ENCODE results near the gene MAGI2.

Gene MAGI2

GRCh38 chr7:78179211-78179610 is 1274.3 kb downstream of the MAGI2 start:
- Histone ChIP-seq H3K27ac (ENCODE audit: low read depth, low read length) (no peak overlapping the region), H3K9me3 (ENCODE audit: control insufficient read depth in 5 of 5, low read length in 5 of 5) (no peaks in the 10 kb centered on the region), H3K4me3 (ENCODE audit: low read depth in 1 of 5, low read length in 5 of 5) (no peak overlapping the region), H3K27me3 (ENCODE audit: control insufficient read depth in 5 of 5, insufficient read depth in 4 of 5, low read length in 5 of 5) (no peaks in the 10 kb centered on the region), H3K9ac (ENCODE audit: low read length in 5 of 5) (no peak overlapping the region), H3K4me1 (ENCODE audit: control insufficient read depth in 5 of 5, insufficient read depth in 5 of 5, low read length in 5 of 5) (peaks cover 0 to 10% (median 6%) of the 10 kb centered on the region in 5 donors), H3K36me3 (ENCODE audit: control insufficient read depth in 5 of 5, insufficient read depth in 5 of 5, low read length in 5 of 5) (no peaks in the 10 kb centered on the region)

DNA sequence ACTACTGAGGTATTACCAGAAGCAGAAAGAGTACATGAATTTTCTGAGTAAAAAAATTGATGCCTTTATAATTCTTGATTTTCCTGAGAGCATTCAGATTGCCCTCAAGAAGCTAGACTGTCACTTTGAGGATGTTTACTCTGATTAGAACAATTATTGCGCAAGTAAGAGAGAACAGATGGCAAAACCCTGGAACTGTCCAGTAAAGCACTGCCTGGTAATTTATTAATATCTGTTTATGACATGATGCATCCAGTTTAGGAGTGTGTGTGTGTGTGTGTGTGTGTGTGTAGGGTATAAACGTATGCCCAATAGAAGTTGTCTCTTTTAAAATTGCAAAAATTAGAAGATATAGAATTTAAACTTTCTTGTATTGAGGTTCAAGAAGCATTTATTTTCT is 1275.1 kb downstream of the MAGI2 start:
- Histone ChIP-seq H3K9me3 (ENCODE audit: control insufficient read depth in 5 of 5, low read length in 5 of 5) (no peaks in the 10 kb centered on the region), H3K36me3 (ENCODE audit: control insufficient read depth in 5 of 5, insufficient read depth in 5 of 5, low read length in 5 of 5) (no peaks in the 10 kb centered on the region), H3K4me1 (ENCODE audit: control insufficient read depth in 5 of 5, insufficient read depth in 5 of 5, low read length in 5 of 5) (peaks cover 0 to 10% (median 6%) of the 10 kb centered on the region in 5 donors), H3K9ac (ENCODE audit: low read length in 5 of 5) (no peak overlapping the region), H3K27me3 (ENCODE audit: control insufficient read depth in 5 of 5, insufficient read depth in 4 of 5, low read length in 5 of 5) (no peaks in the 10 kb centered on the region), H3K4me3 (ENCODE audit: low read depth in 1 of 5, low read length in 5 of 5) (no peak overlapping the region), H3K27ac (ENCODE audit: low read depth, low read length) (no peak overlapping the region)

- H3K4me3 ChIP-seq (ENCODE audit: low read depth in 1 of 5, low read length in 5 of 5): no peak overlapping the region
- H3K27me3 ChIP-seq (ENCODE audit: control insufficient read depth in 5 of 5, insufficient read depth in 4 of 5, low read length in 5 of 5): no peaks in the 10 kb centered on the region
- H3K27ac ChIP-seq (ENCODE audit: low read depth, low read length): no peak overlapping the region
- H3K36me3 ChIP-seq (ENCODE audit: control insufficient read depth in 5 of 5, insufficient read depth in 5 of 5, low read length in 5 of 5): no peaks in the 10 kb centered on the region
- peaks cover 0 to 10% (median 6%) of the 10 kb centered on the region in 5 donors for H3K4me1 ChIP-seq (ENCODE audit: control insufficient read depth in 5 of 5, insufficient read depth in 5 of 5, low read length in 5 of 5)
- no peak overlapping the region for H3K9ac ChIP-seq (ENCODE audit: low read length in 5 of 5)
- H3K9me3 ChIP-seq (ENCODE audit: control insufficient read depth in 5 of 5, low read length in 5 of 5): no peaks in the 10 kb centered on the region
Observed at GRCh38 chr7:78176171-78176570, 1277.3 kb downstream of the MAGI2 start.

DNA sequence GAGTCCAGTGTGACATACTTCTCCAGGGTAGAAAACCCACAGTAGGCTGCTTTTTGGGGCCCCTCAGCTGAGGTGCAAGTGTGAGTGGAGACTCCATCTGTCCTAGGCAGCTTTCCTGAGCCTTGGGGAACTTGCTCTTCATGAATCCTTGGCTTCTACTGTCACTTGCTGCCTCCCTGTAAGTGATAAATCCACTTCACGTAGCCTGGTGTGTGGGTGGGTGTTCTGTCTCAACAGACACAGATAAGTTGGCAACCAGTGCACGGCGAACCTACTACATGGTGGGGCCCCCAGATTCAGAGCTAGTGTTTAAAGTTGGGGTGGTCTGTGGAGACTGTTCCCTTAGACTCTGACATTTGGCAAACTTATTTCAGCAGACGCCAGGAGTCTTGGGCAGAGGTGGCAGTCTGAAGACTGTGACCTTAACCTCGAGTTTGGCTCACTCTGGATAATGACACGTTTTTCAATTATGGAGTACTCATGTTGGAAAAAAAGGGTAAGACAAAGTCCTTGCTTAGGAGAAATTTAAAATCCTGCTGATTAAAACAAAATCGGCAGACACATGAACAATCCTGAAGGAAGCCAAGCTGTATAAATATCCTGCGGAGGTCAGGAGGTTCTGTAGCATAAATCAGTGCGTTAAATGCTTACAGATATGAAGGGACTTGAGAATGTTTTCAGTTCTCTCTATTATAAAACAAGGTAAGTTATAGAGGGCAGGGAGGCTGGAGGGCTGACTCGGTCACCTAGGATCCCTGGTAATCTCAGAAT is 1278.0 kb downstream of the MAGI2 start:
- Histone ChIP-seq H3K36me3 (ENCODE audit: control insufficient read depth in 5 of 5, insufficient read depth in 5 of 5, low read length in 5 of 5) (no peaks in the 10 kb centered on the region), H3K27ac (ENCODE audit: low read depth, low read length) (no peak overlapping the region), H3K4me1 (ENCODE audit: control insufficient read depth in 5 of 5, insufficient read depth in 5 of 5, low read length in 5 of 5) (peaks cover 0 to 10% (median 6%) of the 10 kb centered on the region in 5 donors), H3K9me3 (ENCODE audit: control insufficient read depth in 5 of 5, low read length in 5 of 5) (no peaks in the 10 kb centered on the region), H3K9ac (ENCODE audit: low read length in 5 of 5) (no peak overlapping the region), H3K4me3 (ENCODE audit: low read depth in 1 of 5, low read length in 5 of 5) (no peak overlapping the region), H3K27me3 (ENCODE audit: control insufficient read depth in 5 of 5, insufficient read depth in 4 of 5, low read length in 5 of 5) (no peaks in the 10 kb centered on the region)

DNA sequence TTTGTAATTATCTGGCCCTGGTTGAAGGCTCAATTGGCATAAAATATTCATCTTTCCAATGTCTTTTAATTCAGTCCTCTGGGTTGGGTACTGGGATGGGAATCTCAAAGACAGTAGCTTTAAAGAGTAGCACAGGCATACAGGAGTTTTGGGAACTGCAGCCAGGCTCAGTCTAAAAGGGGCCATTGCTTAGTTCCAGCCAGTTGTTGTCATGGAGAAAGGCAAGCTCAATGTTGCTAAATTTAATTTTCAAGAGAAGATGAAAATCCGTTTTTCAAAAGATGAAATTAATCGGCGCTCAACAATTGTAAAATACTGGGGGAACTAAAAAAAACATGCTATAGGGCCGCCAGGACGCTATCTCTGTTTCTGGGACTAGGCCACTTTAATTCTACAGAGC is 1279.8 kb downstream of the MAGI2 start:
- no peak overlapping the region for H3K9ac ChIP-seq (ENCODE audit: low read length in 5 of 5)
- H3K9me3 ChIP-seq (ENCODE audit: control insufficient read depth in 5 of 5, low read length in 5 of 5): no peaks in the 10 kb centered on the region
- no peaks in the 10 kb centered on the region for H3K36me3 ChIP-seq (ENCODE audit: control insufficient read depth in 5 of 5, insufficient read depth in 5 of 5, low read length in 5 of 5)
- peaks cover 0 to 10% (median 6%) of the 10 kb centered on the region in 5 donors for H3K4me1 ChIP-seq (ENCODE audit: control insufficient read depth in 5 of 5, insufficient read depth in 5 of 5, low read length in 5 of 5)
- no peaks in the 10 kb centered on the region for H3K27me3 ChIP-seq (ENCODE audit: control insufficient read depth in 5 of 5, insufficient read depth in 4 of 5, low read length in 5 of 5)
- no peak overlapping the region for H3K4me3 ChIP-seq (ENCODE audit: low read depth in 1 of 5, low read length in 5 of 5)
- H3K27ac ChIP-seq (ENCODE audit: low read depth, low read length): no peak overlapping the region

- peaks cover 0 to 10% (median 6%) of the 10 kb centered on the region in 5 donors for H3K4me1 ChIP-seq (ENCODE audit: control insufficient read depth in 5 of 5, insufficient read depth in 5 of 5, low read length in 5 of 5)
- H3K36me3 ChIP-seq (ENCODE audit: control insufficient read depth in 5 of 5, insufficient read depth in 5 of 5, low read length in 5 of 5): no peaks in the 10 kb centered on the region
- no peaks in the 10 kb centered on the region for H3K9me3 ChIP-seq (ENCODE audit: control insufficient read depth in 5 of 5, low read length in 5 of 5)
- H3K27me3 ChIP-seq (ENCODE audit: control insufficient read depth in 5 of 5, insufficient read depth in 4 of 5, low read length in 5 of 5): no peaks in the 10 kb centered on the region
- H3K27ac ChIP-seq (ENCODE audit: low read depth, low read length): no peak overlapping the region
- H3K4me3 ChIP-seq (ENCODE audit: low read depth in 1 of 5, low read length in 5 of 5): no peak overlapping the region
- H3K9ac ChIP-seq (ENCODE audit: low read length in 5 of 5): no peak overlapping the region
Observed at GRCh38 chr7:78172933-78173591, 1280.4 kb downstream of the MAGI2 start.

DNA sequence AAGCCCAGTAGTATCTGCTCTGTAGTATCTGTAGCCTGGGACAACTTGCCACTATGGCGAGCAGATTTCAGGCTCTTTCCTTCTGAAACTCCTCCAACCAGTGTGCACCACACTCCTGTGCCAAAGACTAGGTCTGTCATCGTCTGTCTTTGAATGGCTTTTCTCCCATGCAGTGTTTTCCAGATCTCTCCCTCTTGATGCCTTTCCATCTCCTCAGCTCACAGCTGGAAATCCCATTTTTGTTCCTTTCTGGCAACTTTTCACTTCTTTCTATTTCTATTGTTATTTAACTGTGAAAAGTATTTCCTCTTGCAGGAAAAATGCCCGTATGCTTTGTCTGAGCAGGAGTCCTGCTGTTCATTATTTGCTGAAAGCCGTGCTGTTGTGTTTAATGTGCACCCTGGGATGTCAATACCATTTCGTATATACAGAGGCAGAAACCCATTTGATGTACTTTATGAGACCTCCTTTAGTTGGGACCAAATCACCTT is 1281.2 kb downstream of the MAGI2 start:
- Histone ChIP-seq H3K27me3 (ENCODE audit: control insufficient read depth in 5 of 5, insufficient read depth in 4 of 5, low read length in 5 of 5) (no peaks in the 10 kb centered on the region), H3K27ac (ENCODE audit: low read depth, low read length) (no peak overlapping the region), H3K36me3 (ENCODE audit: control insufficient read depth in 5 of 5, insufficient read depth in 5 of 5, low read length in 5 of 5) (no peaks in the 10 kb centered on the region), H3K9me3 (ENCODE audit: control insufficient read depth in 5 of 5, low read length in 5 of 5) (no peaks in the 10 kb centered on the region), H3K4me1 (ENCODE audit: control insufficient read depth in 5 of 5, insufficient read depth in 5 of 5, low read length in 5 of 5) (peaks cover 0 to 10% (median 6%) of the 10 kb centered on the region in 5 donors), H3K4me3 (ENCODE audit: low read depth in 1 of 5, low read length in 5 of 5) (no peak overlapping the region), H3K9ac (ENCODE audit: low read length in 5 of 5) (no peak overlapping the region)

DNA sequence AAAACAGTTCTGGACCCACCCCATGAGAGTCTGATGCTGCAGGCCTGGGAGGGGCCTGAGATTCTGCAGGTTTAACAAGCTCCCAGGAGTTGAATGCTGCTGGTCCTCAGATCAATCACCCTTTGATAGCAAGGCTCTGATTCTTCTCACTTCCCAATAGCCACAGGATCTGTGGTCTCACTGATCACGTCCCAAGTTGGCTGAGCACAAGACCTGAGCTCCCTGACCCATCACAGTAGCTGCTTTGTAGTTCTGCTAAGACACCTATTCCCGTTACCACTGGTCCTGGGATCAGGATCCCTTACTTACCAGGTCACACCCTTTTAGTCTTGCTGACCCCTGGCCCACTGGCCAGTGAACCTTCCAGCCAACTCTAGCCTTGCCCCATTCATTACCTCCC is 1282.1 kb downstream of the MAGI2 start:
- no peaks in the 10 kb centered on the region for H3K36me3 ChIP-seq (ENCODE audit: control insufficient read depth in 5 of 5, insufficient read depth in 5 of 5, low read length in 5 of 5)
- H3K4me1 ChIP-seq (ENCODE audit: control insufficient read depth in 5 of 5, insufficient read depth in 5 of 5, low read length in 5 of 5): peaks cover 0 to 10% (median 6%) of the 10 kb centered on the region in 5 donors
- H3K27ac ChIP-seq (ENCODE audit: low read depth, low read length): no peak overlapping the region
- no peak overlapping the region for H3K4me3 ChIP-seq (ENCODE audit: low read depth in 1 of 5, low read length in 5 of 5)
- no peaks in the 10 kb centered on the region for H3K27me3 ChIP-seq (ENCODE audit: control insufficient read depth in 5 of 5, insufficient read depth in 4 of 5, low read length in 5 of 5)
- no peaks in the 10 kb centered on the region for H3K9me3 ChIP-seq (ENCODE audit: control insufficient read depth in 5 of 5, low read length in 5 of 5)
- H3K9ac ChIP-seq (ENCODE audit: low read length in 5 of 5): no peak overlapping the region

DNA sequence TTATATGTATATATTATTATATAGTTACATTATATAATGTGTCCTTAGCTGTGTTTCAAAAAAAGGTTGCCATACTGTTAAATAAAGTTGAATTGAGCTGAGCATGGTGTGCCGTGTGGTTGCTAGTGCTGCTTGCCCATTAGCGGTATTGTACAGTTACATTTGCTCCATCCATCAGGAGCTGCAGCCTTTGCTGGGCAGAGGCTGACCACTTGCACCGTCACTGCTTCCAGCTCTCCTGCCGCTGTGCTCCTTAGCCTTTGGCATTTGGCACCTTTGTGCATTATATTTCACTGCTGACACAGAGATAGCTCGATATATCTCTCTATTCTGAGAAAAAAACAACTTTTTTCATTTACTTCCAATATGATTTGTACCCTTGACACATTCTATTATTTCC is 1282.7 kb downstream of the MAGI2 start:
- Histone ChIP-seq H3K9ac (ENCODE audit: low read length in 5 of 5) (no peak overlapping the region), H3K4me3 (ENCODE audit: low read depth in 1 of 5, low read length in 5 of 5) (no peak overlapping the region), H3K9me3 (ENCODE audit: control insufficient read depth in 5 of 5, low read length in 5 of 5) (no peaks in the 10 kb centered on the region), H3K27me3 (ENCODE audit: control insufficient read depth in 5 of 5, insufficient read depth in 4 of 5, low read length in 5 of 5) (no peaks in the 10 kb centered on the region), H3K27ac (ENCODE audit: low read depth, low read length) (no peak overlapping the region), H3K4me1 (ENCODE audit: control insufficient read depth in 5 of 5, insufficient read depth in 5 of 5, low read length in 5 of 5) (peaks cover 0 to 4% (median under 1%) of the 10 kb centered on the region in 5 donors), H3K36me3 (ENCODE audit: control insufficient read depth in 5 of 5, insufficient read depth in 5 of 5, low read length in 5 of 5) (no peaks in the 10 kb centered on the region)

- no peak overlapping the region for H3K9ac ChIP-seq (ENCODE audit: low read length in 5 of 5)
- no peaks in the 10 kb centered on the region for H3K36me3 ChIP-seq (ENCODE audit: control insufficient read depth in 5 of 5, insufficient read depth in 5 of 5, low read length in 5 of 5)
- H3K4me1 ChIP-seq (ENCODE audit: control insufficient read depth in 5 of 5, insufficient read depth in 5 of 5, low read length in 5 of 5): no peaks in the 10 kb centered on the region
- no peak overlapping the region for H3K4me3 ChIP-seq (ENCODE audit: low read depth in 1 of 5, low read length in 5 of 5)
- no peaks in the 10 kb centered on the region for H3K9me3 ChIP-seq (ENCODE audit: control insufficient read depth in 5 of 5, low read length in 5 of 5)
- H3K27me3 ChIP-seq (ENCODE audit: control insufficient read depth in 5 of 5, insufficient read depth in 4 of 5, low read length in 5 of 5): no peaks in the 10 kb centered on the region
- no peak overlapping the region for H3K27ac ChIP-seq (ENCODE audit: low read depth, low read length)
Observed at GRCh38 chr7:78169992-78170391, 1283.5 kb downstream of the MAGI2 start.

Data from subcutaneous abdominal adipose tissue (tissue), 5 donors.